Naive thymus-derived CD8-positive, alpha-beta T cell (primary cell): Measurements from ENCODE around the gene SPRN. TPM values are rescaled to one million over a fixed set of nuclear protein-coding genes. Genes with fewer than 3 reads are reported as not detected.
A peak's percentile ranks its signal among the peaks of the same experiment; 100 is the strongest.
"Not testable (repeated sequence)": the region's sequence is repeated elsewhere in the genome, so short reads cannot be mapped to it uniquely, and the experiment has no call there.

Source experiments
- ATAC-seq, 2 donors: fragments of 150-1000 bp; cut with Tn5 transposase in 1 of 2; sonication (Bioruptor Pico), chemical (Tn5 transposase) in 1 of 2; 1 replicate in 1 of 2; 2 replicates in 1 of 2; pipeline ENCODE4 v1.10.0; 2021; ENCODE audit warnings: mild to moderate bottlenecking in 2 of 2, moderate library complexity in 2 of 2
- POLR2A ChIA-PET: fragments of 350-600 bp; sonication (Branson Sonifier 250); formaldehyde crosslinking; loops from one replicate; lab custom pipeline; 2021; ENCODE audit warnings: antibody characterized with exemption; lab: Charles Lee
- DNase-seq, 10 donors: peaks; one replicate each; pipeline versions ENCODE4 v3.0.0 to v3.0.0-alpha.2; 2020 to 2022
- H3K27ac Mint-ChIP-seq, 10 donors: one replicate each; pipeline ENCODE4 v1.8.0; 2020 to 2022; ENCODE audit warnings: mild to moderate bottlenecking in 10 of 10, mixed read lengths in 10 of 10, moderate library complexity in 4 of 10, inconsistent platforms in 1 of 10
- H3K27me3 Mint-ChIP-seq, 5 donors: one replicate each; pipeline ENCODE4 v1.8.0; 2021 to 2022; ENCODE audit warnings: mixed read lengths in 5 of 5
- H3K36me3 Mint-ChIP-seq, 3 donors: one replicate each; pipeline ENCODE4 v1.8.0; 2020 to 2022; ENCODE audit warnings: mixed read lengths in 3 of 3, mild to moderate bottlenecking in 2 of 3, inconsistent platforms in 1 of 3
- H3K4me1 Mint-ChIP-seq, 4 donors: one replicate each; pipeline ENCODE4 v1.8.0; 2021 to 2022; ENCODE audit warnings: mixed read lengths in 4 of 4
- H3K4me3 Mint-ChIP-seq, 10 donors: one replicate each; pipeline ENCODE4 v1.8.0; 2020 to 2022; ENCODE audit warnings: mild to moderate bottlenecking in 10 of 10, mixed read lengths in 10 of 10, moderate library complexity in 6 of 10, inconsistent platforms in 1 of 10
- H3K9me3 Mint-ChIP-seq, 9 donors: one replicate each; pipeline ENCODE4 v1.8.0; 2020 to 2022; ENCODE audit warnings: mixed read lengths in 9 of 9, mild to moderate bottlenecking in 3 of 9, inconsistent platforms in 1 of 9, moderate library complexity in 1 of 9
- polyA plus RNA-seq, 3 donors: library from polyadenylated mRNA; unstranded; fragments of 300-500 nt; fragmentation: Illumina TruSeq; gene quantifications; one replicate each; pipeline ENCODE4 v1.2.3, GENCODE V29; 2021
- total RNA-seq, 8 experiments: library from RNA in 2 of 8; stranded (reverse) in 2 of 8; gene quantifications; one replicate each; pipeline ENCODE4 v1.2.3 and lab custom pipeline; 2021 to 2026

The SPRN gene
- total and polyA plus RNA-seq, 5 experiments from 2014 or later = 0.06 to 0.39 (median 0.28) TPM; not detected in 2

- Mint-ChIP-seq H3K4me3 (peak overlapping the region in 6 of 10 donors; percentile 10 to 67 (median 48)), H3K27me3 (peaks cover 0 to 2% (median 0%) of the 10 kb centered on the region in 5 donors), H3K4me1 (peaks cover 2 to 9% (median 4%) of the 10 kb centered on the region in 4 donors), H3K9me3 (no peaks in the 10 kb centered on the region), H3K27ac (no peak overlapping the region), H3K36me3 (peaks cover 0 to 18% (median 0%) of the 10 kb centered on the region in 3 donors)
- no peak for DNase-seq
- ATAC-seq = no peak
- POLR2A ChIA-PET = no interaction called here
Measured at GRCh38 chr10:133422223-133422806, 2.1 kb downstream of the SPRN start.

- no peak for DNase-seq
- H3K27me3 Mint-ChIP-seq = peaks cover 0 to 2% (median 0%) of the 10 kb centered on the region in 5 donors
- peak overlapping the region in 5 of 10 donors; percentile 36 to 65 (median 44) for H3K4me3 Mint-ChIP-seq
- H3K4me1 Mint-ChIP-seq = peaks cover 2 to 9% (median 4%) of the 10 kb centered on the region in 4 donors
- H3K9me3 Mint-ChIP-seq = no peaks in the 10 kb centered on the region
- H3K36me3 Mint-ChIP-seq = peaks cover 0 to 18% (median 0%) of the 10 kb centered on the region in 3 donors
- peak overlapping the region in 4 of 10 donors; percentile 25 to 79 (median 42) for H3K27ac Mint-ChIP-seq
- no peak for ATAC-seq
- POLR2A ChIA-PET = no interaction called here
Measured at GRCh38 chr10:133421336-133422222, 2.8 kb downstream of the SPRN start.

GRCh38 chr10:133420579-133420978 lies 3.8 kb downstream of the SPRN start:
- POLR2A ChIA-PET = no interaction called here
- Mint-ChIP-seq H3K36me3 (peaks cover 4 to 24% (median 5%) of the 10 kb centered on the region in 3 donors), H3K27me3 (peaks cover 0 to 2% (median 0%) of the 10 kb centered on the region in 5 donors), H3K4me1 (peaks cover 2 to 9% (median 4%) of the 10 kb centered on the region in 4 donors), H3K4me3 (peak overlapping the region in 1 of 10 donors; percentile 10), H3K9me3 (peaks cover 0 to 6% (median 0%) of the 10 kb centered on the region in 9 donors), H3K27ac (peak overlapping the region in 1 of 10 donors; percentile 79)
- no peak for ATAC-seq
- DNase-seq = no peak

- peaks cover 2 to 9% (median 6%) of the 10 kb centered on the region in 4 donors for H3K4me1 Mint-ChIP-seq
- peaks cover 0 to 9% (median 0%) of the 10 kb centered on the region in 9 donors for H3K9me3 Mint-ChIP-seq
- no peak overlapping the region for H3K27ac Mint-ChIP-seq
- DNase-seq (no peak), ATAC-seq (no peak)
- H3K27me3 Mint-ChIP-seq = peaks cover 0 to 2% (median 0%) of the 10 kb centered on the region in 5 donors
- no peak overlapping the region for H3K4me3 Mint-ChIP-seq
- POLR2A ChIA-PET = no interaction called here
- H3K36me3 Mint-ChIP-seq = peaks cover 10 to 29% (median 10%) of the 10 kb centered on the region in 3 donors
Measured at GRCh38 chr10:133420028-133420427, 4.4 kb downstream of the SPRN start.

GRCh38 chr10:133419211-133419950 lies 5.0 kb downstream of the SPRN start:
- H3K27ac Mint-ChIP-seq = no peak overlapping the region
- H3K9me3 Mint-ChIP-seq = peaks cover 0 to 9% (median 0%) of the 10 kb centered on the region in 9 donors
- ATAC-seq = no peak
- H3K27me3 Mint-ChIP-seq = peaks cover 0 to 2% (median 0%) of the 10 kb centered on the region in 5 donors
- POLR2A ChIA-PET = no interaction called here
- H3K4me1 Mint-ChIP-seq = peaks cover 2 to 9% (median 6%) of the 10 kb centered on the region in 4 donors
- H3K36me3 Mint-ChIP-seq = peaks cover 10 to 36% (median 13%) of the 10 kb centered on the region in 3 donors
- DNase-seq = no peak
- H3K4me3 Mint-ChIP-seq = no peak overlapping the region

- H3K4me3 Mint-ChIP-seq = no peak overlapping the region
- peaks cover 0 to 9% (median 2%) of the 10 kb centered on the region in 9 donors for H3K9me3 Mint-ChIP-seq
- ATAC-seq = no peak
- H3K27me3 Mint-ChIP-seq = peaks cover 0 to 2% (median 0%) of the 10 kb centered on the region in 5 donors
- DNase-seq = no peak
- POLR2A ChIA-PET = no interaction called here
- H3K27ac Mint-ChIP-seq = no peak overlapping the region
- peaks cover 13 to 43% (median 17%) of the 10 kb centered on the region in 3 donors for H3K36me3 Mint-ChIP-seq
- peaks cover 2 to 9% (median 4%) of the 10 kb centered on the region in 4 donors for H3K4me1 Mint-ChIP-seq
Measured at GRCh38 chr10:133418289-133418993, 6.0 kb downstream of the SPRN start.

GRCh38 chr10:133415752-133416151 lies 8.7 kb downstream of the SPRN start:
- no peak overlapping the region for H3K4me3 Mint-ChIP-seq
- peaks cover 6 to 34% (median 20%) of the 10 kb centered on the region in 9 donors for H3K9me3 Mint-ChIP-seq
- DNase-seq (no peak), ATAC-seq (no peak)
- H3K27ac Mint-ChIP-seq = no peak overlapping the region
- no peaks in the 10 kb centered on the region for H3K27me3 Mint-ChIP-seq
- POLR2A ChIA-PET = no interaction called here
- peaks cover 0 to 3% (median under 1%) of the 10 kb centered on the region in 4 donors for H3K4me1 Mint-ChIP-seq
- peaks cover 37 to 69% (median 44%) of the 10 kb centered on the region in 3 donors for H3K36me3 Mint-ChIP-seq

GRCh38 chr10:133414401-133414800 lies 10.0 kb downstream of the SPRN start:
- POLR2A ChIA-PET, H3K4me1 Mint-ChIP-seq, H3K27ac Mint-ChIP-seq, H3K4me3 Mint-ChIP-seq, ATAC-seq, H3K27me3 Mint-ChIP-seq, DNase-seq: not testable (repeated sequence)
- peaks cover 6 to 38% (median 25%) of the 10 kb centered on the region in 9 donors for H3K9me3 Mint-ChIP-seq
- peaks cover 47 to 73% (median 56%) of the 10 kb centered on the region in 3 donors for H3K36me3 Mint-ChIP-seq

- POLR2A ChIA-PET = interaction anchor here (1.1 kb wide), 1 partner anchor 31 kb away, joined by 3 read pairs; no protein-coding TSS in a partner anchor
- no peak for DNase-seq
- ATAC-seq = no peak
- Mint-ChIP-seq H3K9me3 (peaks cover 6 to 44% (median 25%) of the 10 kb centered on the region in 9 donors), H3K27ac (no peak overlapping the region), H3K4me3 (no peak overlapping the region), H3K27me3 (no peaks in the 10 kb centered on the region), H3K4me1 (peaks cover 13 to 26% (median 21%) of the 10 kb centered on the region in 4 donors), H3K36me3 (peaks cover 64 to 84% (median 75%) of the 10 kb centered on the region in 3 donors)
Measured at GRCh38 chr10:133412381-133412711, 12.1 kb downstream of the SPRN start.

GRCh38 chr10:133411523-133412380 lies 12.7 kb downstream of the SPRN start:
- H3K36me3 Mint-ChIP-seq = peaks cover 64 to 90% (median 78%) of the 10 kb centered on the region in 3 donors
- POLR2A ChIA-PET = interaction anchor here (1.1 kb wide), 1 partner anchor 31 kb away, joined by 3 read pairs; no protein-coding TSS in a partner anchor
- H3K27me3 Mint-ChIP-seq = no peaks in the 10 kb centered on the region
- DNase-seq (no peak), ATAC-seq (no peak)
- H3K4me1 Mint-ChIP-seq = peaks cover 17 to 26% (median 25%) of the 10 kb centered on the region in 4 donors
- H3K9me3 Mint-ChIP-seq = peaks cover 6 to 44% (median 25%) of the 10 kb centered on the region in 9 donors
- no peak overlapping the region for H3K27ac Mint-ChIP-seq
- peak overlapping the region in 3 of 10 donors; percentile 20 to 41 (median 33) for H3K4me3 Mint-ChIP-seq
